ENCODE results near the gene GATD1.

Gene GATD1

GRCh38 chr11:794766-795633 lies 17.7 kb upstream of the GATD1 start:
- no peak for DNase-seq (ENCODE audit: low spot score)
- ChIA-PET POLR2A (ENCODE audit: low non-redundant PET) (no interaction called here), CTCF (no interaction called here)
- no peak for TF ChIP-seq CTCF (conservative IDR thresholded peaks at IDR 0.05; ENCODE audit: low read depth)
- H3K27ac ChIP-seq, result peak overlapping the region; percentile 96

- POLR2A ChIA-PET (ENCODE audit: low non-redundant PET), result no interaction called here
- DNase-seq (ENCODE audit: low spot score), result no peak
- TF ChIP-seq CTCF (conservative IDR thresholded peaks at IDR 0.05; ENCODE audit: low read depth), result no peak
- H3K27ac ChIP-seq, result peak overlapping the region; percentile 96
- CTCF ChIA-PET, result no interaction called here
These were observed 16.9 kb upstream of the GATD1 start for GRCh38 chr11:794013-794765.

- ChIA-PET CTCF (interaction anchor here (0.6 kb wide), 1 partner anchor 43 kb away, joined by 3 read pairs; no protein-coding TSS in a partner anchor), POLR2A (ENCODE audit: low non-redundant PET) (no interaction called here)
- TF ChIP-seq CTCF (conservative IDR thresholded peaks at IDR 0.05; ENCODE audit: low read depth), result no peak
- peak overlapping the region; percentile 96 for H3K27ac ChIP-seq
- no peak for DNase-seq (ENCODE audit: low spot score)
These were observed 16.3 kb upstream of the GATD1 start for GRCh38 chr11:793556-793955.

GRCh38 chr11:792873-793272 lies 15.6 kb upstream of the GATD1 start:
- peak overlapping the region; percentile 96 for H3K27ac ChIP-seq
- ChIA-PET POLR2A (ENCODE audit: low non-redundant PET) (no interaction called here), CTCF (interaction anchor here (0.7 kb wide), 1 partner anchor 10 kb away, joined by 3 read pairs; no protein-coding TSS in a partner anchor)
- DNase-seq (ENCODE audit: low spot score), result no peak
- TF ChIP-seq CTCF (conservative IDR thresholded peaks at IDR 0.05; ENCODE audit: low read depth), result no peak

GRCh38 chr11:792535-792821 lies 15.2 kb upstream of the GATD1 start:
- DNase-seq (ENCODE audit: low spot score), result no peak
- POLR2A ChIA-PET (ENCODE audit: low non-redundant PET), result no interaction called here
- TF ChIP-seq CTCF (conservative IDR thresholded peaks at IDR 0.05; ENCODE audit: low read depth), result no peak
- no peak overlapping the region for H3K27ac ChIP-seq
- CTCF ChIA-PET, result interaction anchor here (0.7 kb wide), 1 partner anchor 9 kb away, joined by 3 read pairs; no protein-coding TSS in a partner anchor

- CTCF ChIA-PET, result interaction anchor here (0.7 kb wide), 1 partner anchor 9 kb away, joined by 3 read pairs; no protein-coding TSS in a partner anchor
- TF ChIP-seq CTCF (conservative IDR thresholded peaks at IDR 0.05; ENCODE audit: low read depth), result no peak
- DNase-seq (ENCODE audit: low spot score), result no peak
- POLR2A ChIA-PET (ENCODE audit: low non-redundant PET), result no interaction called here
- H3K27ac ChIP-seq, result peak overlapping the region; percentile 52
These were observed 14.6 kb upstream of the GATD1 start for GRCh38 chr11:791658-792534.

Data from RWPE1 (cell line).